Measurements from ENCODE around the gene ATF7.
"Not testable (repeated sequence)": the region's sequence is repeated elsewhere in the genome, so short reads cannot be mapped to it uniquely, and the experiment has no call there.

The ATF7 gene

GRCh38 chr12:53626702-53627169, 554 bp upstream of the ATF7 start:
- DNase-seq (ENCODE audit: low read depth in 2 of 2) = no peak

GRCh38 chr12:53625373-53625945, 723 bp downstream of the ATF7 start:
- DNase-seq (ENCODE audit: low read depth in 2 of 2) = no peak

- DNase-seq (ENCODE audit: low read depth in 2 of 2) = no peak
Measured at GRCh38 chr12:53624956-53625355, 1.2 kb downstream of the ATF7 start.

DNA sequence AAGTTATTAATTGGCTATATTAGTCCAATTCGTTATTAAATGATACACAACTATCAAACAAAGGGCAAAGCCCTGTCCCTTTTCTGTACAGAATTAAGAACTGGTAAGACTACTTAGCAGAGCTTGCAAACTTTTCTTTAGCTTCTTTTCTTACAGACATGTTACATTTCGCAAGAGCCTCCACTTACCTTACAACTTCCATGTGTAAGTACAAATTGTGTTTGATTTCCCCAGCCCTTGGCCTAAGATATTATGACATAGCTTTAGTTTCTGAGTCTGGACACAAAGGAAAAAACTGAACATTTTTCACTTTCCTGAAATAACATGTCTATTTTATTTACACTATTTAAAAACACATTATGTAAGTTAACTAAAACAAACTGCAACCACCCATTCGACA, 1.7 kb downstream of the ATF7 start:
- no peak for DNase-seq (ENCODE audit: low read depth in 2 of 2)

- DNase-seq (ENCODE audit: low read depth in 2 of 2) = no peak
Measured at GRCh38 chr12:53623548-53624385, 2.4 kb downstream of the ATF7 start.

GRCh38 chr12:53622724-53623123, 3.5 kb downstream of the ATF7 start:
- DNase-seq (ENCODE audit: low read depth in 2 of 2) = no peak

- no peak for DNase-seq (ENCODE audit: low read depth in 2 of 2)
Measured at GRCh38 chr12:53618275-53618674, 7.9 kb downstream of the ATF7 start.

- no peak for DNase-seq (ENCODE audit: low read depth in 2 of 2)
Measured at GRCh38 chr12:53617700-53618099, 8.5 kb downstream of the ATF7 start.

DNA sequence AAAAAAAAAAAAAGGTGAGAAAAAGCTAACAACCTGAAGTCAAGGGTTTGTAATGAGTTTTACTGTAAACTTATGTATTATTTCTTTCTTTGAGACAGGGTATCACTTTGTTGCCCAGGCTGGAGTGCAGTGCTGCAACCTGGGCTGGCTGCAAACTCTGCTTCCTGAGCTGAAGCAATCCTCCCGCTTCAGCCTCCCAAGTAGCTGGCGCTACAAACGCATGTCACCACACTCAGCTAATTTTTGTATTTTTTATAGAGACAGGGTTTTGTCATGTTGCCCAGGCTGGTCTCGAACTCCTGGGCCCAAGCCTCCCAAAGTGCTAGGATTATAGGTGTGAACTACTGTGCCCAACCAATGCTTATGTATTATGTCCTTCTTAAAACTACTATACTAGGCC, 9.2 kb downstream of the ATF7 start:
- no peak for DNase-seq (ENCODE audit: low read depth in 2 of 2)

GRCh38 chr12:53613821-53614220, 12.4 kb downstream of the ATF7 start:
- DNase-seq (ENCODE audit: low read depth in 2 of 2) = no peak

- no peak for DNase-seq (ENCODE audit: low read depth in 2 of 2)
Measured at GRCh38 chr12:53612978-53613377, 13.2 kb downstream of the ATF7 start.

GRCh38 chr12:53611304-53611703, 14.9 kb downstream of the ATF7 start:
- DNase-seq (ENCODE audit: low read depth in 2 of 2) = no peak

GRCh38 chr12:53606688-53607087, 19.5 kb downstream of the ATF7 start:
- not testable (repeated sequence) for DNase-seq (ENCODE audit: low read depth in 2 of 2)

- DNase-seq (ENCODE audit: low read depth in 2 of 2) = no peak
Measured at GRCh38 chr12:53604581-53604980, 21.6 kb downstream of the ATF7 start.

GRCh38 chr12:53603804-53604203, 22.4 kb downstream of the ATF7 start:
- no peak for DNase-seq (ENCODE audit: low read depth in 2 of 2)

DNA sequence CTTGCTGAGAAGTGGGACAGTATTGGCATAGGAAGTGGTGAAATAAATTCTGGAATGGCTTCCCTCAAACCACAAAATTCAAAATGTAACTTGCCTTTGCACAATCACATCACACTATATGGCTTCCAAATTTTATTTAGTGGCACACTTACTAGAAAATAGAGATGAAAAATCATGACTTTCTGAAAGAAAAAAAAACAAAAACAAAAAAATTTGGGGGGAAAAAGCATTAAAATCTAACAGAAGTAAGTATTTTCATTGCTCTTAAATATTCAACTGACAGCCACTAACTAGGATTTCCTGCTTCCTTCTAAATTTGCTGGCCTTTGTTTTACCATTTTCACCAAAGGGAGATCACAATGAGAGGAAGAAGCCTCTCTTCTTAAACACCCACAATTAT, 23.0 kb downstream of the ATF7 start:
- DNase-seq (ENCODE audit: low read depth in 2 of 2) = no peak

DNA sequence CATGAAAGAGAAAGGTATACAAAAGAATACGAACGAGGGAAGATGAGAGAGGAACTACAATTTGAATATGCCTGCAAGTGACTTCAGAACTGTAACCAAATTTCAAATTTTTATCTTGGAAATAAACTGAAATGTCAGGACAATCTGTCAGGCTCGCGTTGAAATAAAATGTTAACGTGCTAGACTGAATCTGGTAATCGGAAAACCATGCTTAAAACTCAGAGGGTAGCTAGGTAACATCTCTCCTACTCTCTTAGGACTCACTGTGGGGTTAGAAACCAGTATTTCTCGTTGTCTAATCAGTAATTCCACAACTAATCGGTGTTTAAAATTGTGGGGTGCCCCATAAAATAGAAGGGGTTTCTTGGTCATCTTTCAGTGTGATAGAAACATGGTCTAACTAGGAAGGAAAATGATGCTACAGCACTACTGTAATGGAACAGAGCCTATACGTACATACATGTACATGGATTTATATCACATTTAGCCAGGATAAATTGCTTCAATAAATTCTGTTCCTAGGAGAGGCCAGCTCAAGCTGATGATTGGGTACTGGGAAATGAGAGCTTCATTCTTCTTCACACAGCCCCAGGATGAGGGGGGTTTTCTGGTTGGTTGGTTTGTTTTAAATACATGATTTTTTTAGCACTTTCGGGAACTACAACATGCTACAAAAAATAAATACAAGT, 23.9 kb downstream of the ATF7 start:
- DNase-seq (ENCODE audit: low read depth in 2 of 2) = no peak

GRCh38 chr12:53601296-53601847, 24.8 kb downstream of the ATF7 start:
- DNase-seq (ENCODE audit: low read depth in 2 of 2) = no peak

- DNase-seq (ENCODE audit: low read depth in 2 of 2) = no peak
Measured at GRCh38 chr12:53600490-53601295, 25.5 kb downstream of the ATF7 start.

GRCh38 chr12:53599579-53599978, 26.6 kb downstream of the ATF7 start:
- no peak for DNase-seq (ENCODE audit: low read depth in 2 of 2)

GRCh38 chr12:53598971-53599370, 27.2 kb downstream of the ATF7 start:
- DNase-seq (ENCODE audit: low read depth in 2 of 2) = not testable (repeated sequence)

- no peak for DNase-seq (ENCODE audit: low read depth in 2 of 2)
Measured at GRCh38 chr12:53596920-53597363, 29.2 kb downstream of the ATF7 start.
